HepG2 (cell line): ENCODE measurements around the gene ADARB1. TPM values are rescaled to one million over a fixed set of nuclear protein-coding genes. Genes with fewer than 3 reads are reported as not detected.

ENCODE experiments used
- ATAC-seq: fragments of 200-7000 bp; cut with Tn5 transposase; 3 replicates; pipeline ENCODE4 v1.9.1; 2020; ENCODE audit warnings: mild to moderate bottlenecking, moderate library complexity
- BruUV-seq: library from RNA; stranded (reverse); fragments of 400-500 nt; replicated peaks from 2 replicates; lab custom pipeline; 2021; lab: Mats Ljungman, UMichigan
- CTCF ChIA-PET: fragments of 300-600 bp; formaldehyde crosslinking; extraction: SDS; loops from one replicate; lab custom pipeline; 2021; ENCODE audit warnings: low total read pairs, inconsistent platforms, low intra/inter-chr PET ratio; lab: Yijun Ruan, JAX
- POLR2A ChIA-PET: fragments of 350-600 bp; sonication (Branson Sonifier 250); formaldehyde crosslinking; loops from one replicate; lab custom pipeline; 2020; ENCODE audit warnings: antibody characterized with exemption, inconsistent platforms; lab: Yijun Ruan, JAX
- DNase-seq: peaks from one replicate; pipeline ENCODE4 v3.0.0-alpha.2; 2015; ENCODE audit warnings: low spot score
- FAIRE-seq: peaks from 3 replicates; lab custom pipeline; 2011; peaks lifted over from hg19 to GRCh38; lab: Jason Lieb, UNC
- H2AFZ ChIP-seq: one replicate; pipeline ENCODE4 v1.6.1; 2011; ENCODE audit warnings: low read length, inconsistent platforms
- H3K27ac ChIP-seq: fragments of 300-600 bp; 3 replicates; pipeline ENCODE4 v1.8.0; 2011; ENCODE audit warnings: mixed run types, mild to moderate bottlenecking, mixed read lengths, low read length, inconsistent platforms; ENCODE audit not compliant: insufficient read depth; ENCODE audit errors: extremely low read length
- H3K27me3 ChIP-seq, 2 experiments: fragments of 200-600 bp in 1 of 2; 2 replicates in 1 of 2; 3 replicates in 1 of 2; pipeline versions ENCODE4 v1.6.0 to v1.8.0; 2011; ENCODE audit warnings: low read length in 2 of 2, mild to moderate bottlenecking in 2 of 2, moderate library complexity in 2 of 2, inconsistent platforms in 1 of 2; ENCODE audit not compliant: insufficient read depth in 2 of 2, control insufficient read depth in 1 of 2
- H3K36me3 ChIP-seq, 2 experiments: fragments of 200-600 bp in 1 of 2; replicated peaks in 1 of 2; 2 replicates in 1 of 2; 3 replicates in 1 of 2; pipeline versions ENCODE4 v1.5.1 to v1.8.0; 2011; ENCODE audit warnings: low read length in 2 of 2, inconsistent platforms in 1 of 2; ENCODE audit not compliant: insufficient read depth in 2 of 2, control insufficient read depth in 1 of 2
- H3K4me1 ChIP-seq: 2 replicates; pipeline ENCODE4 v1.5.1; 2012; ENCODE audit warnings: low read length, inconsistent platforms; ENCODE audit not compliant: insufficient read depth
- H3K4me2 ChIP-seq: 2 replicates; pipeline ENCODE4 v1.6.0; 2011; ENCODE audit warnings: low read depth, low read length, inconsistent platforms
- H3K4me3 ChIP-seq, 3 experiments: fragments of 200-600 bp in 1 of 3; sonication (generic), shearing (Covaris generic) in 1 of 3; replicated peaks in 1 of 3; 2 replicates each; pipeline ENCODE4 v1.5.1; 2011 to 2016; ENCODE audit warnings: low read length in 3 of 3, inconsistent platforms in 2 of 3, low read depth in 2 of 3, mild to moderate bottlenecking in 2 of 3, control low read depth in 1 of 3, mixed read lengths in 1 of 3; ENCODE audit not compliant: insufficient read depth in 1 of 3
- H3K79me2 ChIP-seq: one replicate; pipeline ENCODE4 v1.6.1; 2011; ENCODE audit warnings: low read length, inconsistent platforms; ENCODE audit not compliant: insufficient read depth
- H3K9ac ChIP-seq: 2 replicates; pipeline ENCODE4 v1.6.0; 2011; ENCODE audit warnings: mild to moderate bottlenecking, low read depth, low read length, inconsistent platforms; ENCODE audit not compliant: insufficient read depth
- H3K9me3 ChIP-seq: 2 replicates; pipeline ENCODE4 v1.5.1; 2012; ENCODE audit warnings: mild to moderate bottlenecking, low read length
- H4K20me1 ChIP-seq: 2 replicates; pipeline ENCODE4 v1.6.0; 2011; ENCODE audit warnings: inconsistent platforms, mild to moderate bottlenecking, low read length, moderate library complexity; ENCODE audit not compliant: insufficient read depth
- AHDC1 ChIP-seq: sonication (generic); formaldehyde crosslinking; IDR thresholded peaks from 2 replicates; pipeline ENCODE4 v1.5.1; 2020; ENCODE audit warnings: mild to moderate bottlenecking, missing genetic modification reagents, borderline replicate concordance
- CBFB ChIP-seq: sonication (generic); formaldehyde crosslinking; IDR thresholded peaks from 2 replicates; pipeline ENCODE4 v1.4.0; 2020; ENCODE audit warnings: missing genetic modification reagents
- CTCF ChIP-seq: sonication (generic); formaldehyde crosslinking; IDR thresholded peaks from 2 replicates; pipeline ENCODE4 v1.5.0; 2020; ENCODE audit warnings: mild to moderate bottlenecking, missing genetic modification reagents, moderate library complexity
- GRHL1 ChIP-seq: sonication (generic); formaldehyde crosslinking; conservative IDR thresholded peaks from 2 replicates; pipeline ENCODE4 v1.8.0; 2022; ENCODE audit warnings: missing genetic modification reagents
- NBN ChIP-seq: fragments of 450-650 bp; conservative IDR thresholded peaks from 2 replicates; pipeline ENCODE4 v1.6.1; 2017
- SRSF4 ChIP-seq: fragments of 200-400 bp; formaldehyde crosslinking; IDR thresholded peaks from one replicate; pipeline ENCODE4 v1.6.1; 2018; ENCODE audit warnings: mild to moderate bottlenecking, low read depth, low read length, moderate library complexity; ENCODE audit not compliant: poor library complexity, severe bottlenecking
- STAG1 ChIP-seq: sonication (generic); formaldehyde crosslinking; IDR thresholded peaks from 2 replicates; pipeline ENCODE4 v1.4.0; 2020; ENCODE audit warnings: missing genetic modification reagents
- ZNF121 ChIP-seq: sonication (generic); formaldehyde crosslinking; IDR thresholded peaks from 2 replicates; pipeline ENCODE4 v1.5.0; 2020; ENCODE audit warnings: mild to moderate bottlenecking, missing genetic modification reagents
- WGBS: methylation state at CpG from one replicate; pipeline ENCODE4 v1.1.6; 2017; ENCODE audit warnings: low lambda C conversion rate; 5-methylcytosine and 5-hydroxymethylcytosine counted together
- in situ Hi-C: cut with HindIII; loops from 2 replicates; pipeline ENCODE4 v1.10.0; 2017; ENCODE audit warnings: low pct_unique_long_range_greater_than_20kb; ENCODE audit not compliant: extremely low pct_ligation_motif_present
- intact Hi-C: fragments of 100-400 bp; cut with micrococcal nuclease; formaldehyde crosslinking; loops from one replicate; pipeline ENCODE4 v1.10.0; 2022; ENCODE audit not compliant: unreplicated experiment
- polyA plus RNA-seq, 8 experiments: library from polyadenylated mRNA; depleted of rRNA in 3 of 8; stranded (reverse) in 7 of 8; unstranded in 1 of 8; fragments of >200 nt; fragmentation: Illumina TruSeq in 4 of 8; extraction: Trizol in 4 of 8; gene quantifications; 2 replicates each; pipeline versions ENCODE4 v1.2.1 to v1.2.3, GENCODE V29; 2011 to 2016; ENCODE audit warnings: low read depth in 4 of 8, missing spikeins in 1 of 8, mixed read lengths in 1 of 8; ENCODE audit not compliant: insufficient read depth in 1 of 8
- total RNA-seq, 5 experiments: library from RNA; depleted of rRNA; stranded (reverse); fragments of >200 nt; fragmentation: Illumina TruSeq; extraction: Trizol; gene quantifications; 2 replicates each; pipeline ENCODE4 v1.2.3, GENCODE V29; 2016; ENCODE audit warnings: low read depth in 1 of 5

Gene ADARB1
- total and polyA plus RNA-seq, 2 of the 13 experiments (the other 11 are each of a cell fraction or from before 2014, with no cell fraction given): 6.6 to 10.0 TPM

- ChIA-PET CTCF (no interaction called here), POLR2A (no interaction called here)
- Histone ChIP-seq H4K20me1 (no peaks in the 10 kb centered on the region), H3K4me2 (no peak overlapping the region), H2AFZ (no peak overlapping the region), H3K79me2 (no peaks in the 10 kb centered on the region), H3K36me3 (no peaks in the 10 kb centered on the region), H3K4me1 (no peaks in the 10 kb centered on the region), H3K4me3 (no peak overlapping the region), H3K9me3 (no peaks in the 10 kb centered on the region), H3K27me3 (peaks cover 0 to 12% of the 10 kb centered on the region in 2 experiments; a peak in 2 of 5 replicates), H3K27ac (no peak overlapping the region), H3K9ac (no peak overlapping the region)
- no peak for FAIRE-seq
- 6% methylated on average over 2 of the region's 2 CpGs for WGBS
- peak; percentile 85 for ATAC-seq
- TF ChIP-seq AHDC1 (CRISPR knock-in tag): no peak
- no peak for TF ChIP-seq GRHL1 (CRISPR knock-in tag)
- TF ChIP-seq SRSF4: no peak
- TF ChIP-seq STAG1 (CRISPR knock-in tag): peak; percentile 33
- TF ChIP-seq NBN: no peak
- TF ChIP-seq ZNF121 (CRISPR knock-in tag): no peak
- peak; percentile 35 for TF ChIP-seq CTCF
- TF ChIP-seq CBFB (CRISPR knock-in tag): no peak
- in situ Hi-C loops: no loop called here
- intact Hi-C loops: no loop called here
- no peak for DNase-seq
- BruUV-seq: no TSS peak
Observed at GRCh38 chr21:45236481-45236880, 162.1 kb downstream of the ADARB1 start.
